Mesenchymal stem cell (in vitro differentiated cells and primary cell): ENCODE data around the gene CDC42SE2.
A peak's percentile ranks its signal among the peaks of the same experiment; 100 is the strongest.
"Not testable (repeated sequence)": the region's sequence is repeated elsewhere in the genome, so short reads cannot be mapped to it uniquely, and the experiment has no call there.

ENCODE experiments used
- DNase-seq: peaks from one replicate; pipeline ENCODE4 v3.0.0-alpha.2; 2013
- H2AFZ ChIP-seq: one replicate; pipeline ENCODE4 v1.6.1; 2013; ENCODE audit warnings: low read depth, mild to moderate bottlenecking, control low read depth, inconsistent platforms, low read length, moderate library complexity
- H2AK5ac ChIP-seq: 2 replicates; pipeline ENCODE4 v1.6.1; 2013; ENCODE audit warnings: low read length, moderate library complexity, mild to moderate bottlenecking, inconsistent platforms; ENCODE audit not compliant: severe bottlenecking
- H2BK120ac ChIP-seq: one replicate; pipeline ENCODE4 v1.6.1; 2013; ENCODE audit warnings: low read depth, mild to moderate bottlenecking, inconsistent platforms, low read length, moderate library complexity
- H2BK12ac ChIP-seq, 2 experiments: one replicate each; pipeline ENCODE4 v1.6.1; 2013; ENCODE audit warnings: inconsistent platforms in 2 of 2, low read length in 2 of 2, mild to moderate bottlenecking in 2 of 2, moderate library complexity in 2 of 2, control low read depth in 1 of 2
- H2BK15ac ChIP-seq: one replicate; pipeline ENCODE4 v1.6.1; 2013; ENCODE audit warnings: mild to moderate bottlenecking, low read depth, inconsistent platforms; ENCODE audit not compliant: poor library complexity, severe bottlenecking
- H2BK5ac ChIP-seq: 2 replicates; pipeline ENCODE4 v1.6.1; 2013; ENCODE audit warnings: low read depth, mild to moderate bottlenecking, low read length, control low read depth, inconsistent platforms; ENCODE audit not compliant: poor library complexity, severe bottlenecking
- H3K14ac ChIP-seq, 2 experiments: one replicate each; pipeline ENCODE4 v1.6.1; 2013; ENCODE audit warnings: inconsistent platforms in 2 of 2, low read length in 2 of 2, control low read depth in 1 of 2, mild to moderate bottlenecking in 1 of 2, moderate library complexity in 1 of 2
- H3K18ac ChIP-seq, 2 experiments: one replicate each; pipeline ENCODE4 v1.6.1; 2013; ENCODE audit warnings: inconsistent platforms in 2 of 2, low read length in 2 of 2, control low read depth in 1 of 2, low read depth in 1 of 2, mild to moderate bottlenecking in 1 of 2
- H3K23ac ChIP-seq, 2 experiments: one replicate each; pipeline ENCODE4 v1.6.1; 2013; ENCODE audit warnings: inconsistent platforms in 2 of 2, low read length in 2 of 2, mild to moderate bottlenecking in 2 of 2, moderate library complexity in 2 of 2, control low read depth in 1 of 2
- H3K27ac ChIP-seq: 2 replicates; pipeline ENCODE4 v1.5.1; 2013; ENCODE audit warnings: mild to moderate bottlenecking, moderate library complexity, low read length, control low read depth, inconsistent platforms; ENCODE audit not compliant: poor library complexity, severe bottlenecking
- H3K27me3 ChIP-seq, 2 experiments: 2 replicates each; pipeline versions ENCODE4 v1.6.1 to v1.7.0; 2013; ENCODE audit warnings: low read length in 2 of 2, mild to moderate bottlenecking in 2 of 2, moderate library complexity in 2 of 2, control low read depth in 1 of 2, inconsistent platforms in 1 of 2; ENCODE audit not compliant: control insufficient read depth in 1 of 2, insufficient read depth in 1 of 2
- H3K36me3 ChIP-seq, 2 experiments: 2 replicates each; pipeline versions ENCODE4 v1.6.1 to v1.7.0; 2013; ENCODE audit warnings: low read length in 2 of 2, control low read depth in 1 of 2, inconsistent platforms in 1 of 2, low read depth in 1 of 2, mild to moderate bottlenecking in 1 of 2; ENCODE audit not compliant: insufficient read depth in 2 of 2, control insufficient read depth in 1 of 2
- H3K4ac ChIP-seq, 2 experiments: one replicate each; pipeline ENCODE4 v1.6.1; 2013; ENCODE audit warnings: inconsistent platforms in 2 of 2, low read length in 2 of 2, mild to moderate bottlenecking in 2 of 2, moderate library complexity in 2 of 2, control low read depth in 1 of 2, low read depth in 1 of 2
- H3K4me1 ChIP-seq: 2 replicates; pipeline ENCODE4 v1.6.1; 2013; ENCODE audit warnings: low read depth, low read length, control low read depth; ENCODE audit not compliant: control insufficient read depth, insufficient read depth
- H3K4me2 ChIP-seq: 2 replicates; pipeline ENCODE4 v1.6.1; 2013; ENCODE audit warnings: low read length, mild to moderate bottlenecking, inconsistent platforms; ENCODE audit not compliant: poor library complexity, severe bottlenecking
- H3K4me3 ChIP-seq, 2 experiments: 2 replicates each; pipeline versions ENCODE4 v1.5.1 to v1.7.0; 2013; ENCODE audit warnings: low read length in 2 of 2, mild to moderate bottlenecking in 2 of 2, control low read depth in 1 of 2, low read depth in 1 of 2; ENCODE audit not compliant: insufficient read depth in 1 of 2
- H3K79me1 ChIP-seq: replicated peaks from 2 replicates; pipeline ENCODE4 v1.6.1; 2013; ENCODE audit warnings: mild to moderate bottlenecking, control low read depth, low read length, inconsistent platforms; ENCODE audit not compliant: poor library complexity, severe bottlenecking
- H3K9ac ChIP-seq: 2 replicates; pipeline ENCODE4 v1.7.0; 2013; ENCODE audit warnings: mild to moderate bottlenecking, low read length, moderate library complexity
- H3K9me3 ChIP-seq: 2 replicates; pipeline ENCODE4 v1.7.0; 2013; ENCODE audit warnings: mild to moderate bottlenecking, low read length; ENCODE audit not compliant: control insufficient read depth
- H4K8ac ChIP-seq: one replicate; pipeline ENCODE4 v1.6.1; 2013; ENCODE audit warnings: inconsistent platforms, mild to moderate bottlenecking, low read length, moderate library complexity
- H4K91ac ChIP-seq: one replicate; pipeline ENCODE4 v1.6.1; 2013; ENCODE audit warnings: mild to moderate bottlenecking, low read length, inconsistent platforms
- WGBS: methylation state at CpG from one replicate; pipeline ENCODE4 v1.1.7; 2013; ENCODE audit warnings: mixed read lengths; 5-methylcytosine and 5-hydroxymethylcytosine counted together

Gene CDC42SE2

GRCh38 chr5:131336801-131337200 is 72.9 kb downstream of the CDC42SE2 start:
- H3K18ac ChIP-seq = not testable (repeated sequence)

GRCh38 chr5:131337240-131338050 is 73.6 kb downstream of the CDC42SE2 start:
- H3K4ac ChIP-seq, H2BK120ac ChIP-seq, H3K9me3 ChIP-seq, H3K27ac ChIP-seq, H3K18ac ChIP-seq, H3K27me3 ChIP-seq, H2BK5ac ChIP-seq, H3K4me3 ChIP-seq, H2BK15ac ChIP-seq, H4K8ac ChIP-seq, H3K9ac ChIP-seq, H3K36me3 ChIP-seq, H3K14ac ChIP-seq, DNase-seq, H4K91ac ChIP-seq, H3K4me2 ChIP-seq, H3K23ac ChIP-seq, H2AFZ ChIP-seq, H2AK5ac ChIP-seq, H2BK12ac ChIP-seq, H3K4me1 ChIP-seq: not testable (repeated sequence)
- WGBS = 96% methylated on average over 23 of the region's 27 CpGs
- peaks cover 20% of the 10 kb centered on the region for H3K79me1 ChIP-seq

More at GRCh38 chr5:131336801-131337200, 72.9 kb downstream of the CDC42SE2 start:
- not testable (repeated sequence) for DNase-seq, H3K14ac ChIP-seq, H2BK15ac ChIP-seq, H2AK5ac ChIP-seq, H2BK12ac ChIP-seq, H3K27me3 ChIP-seq, H3K4me2 ChIP-seq, H3K36me3 ChIP-seq, H4K8ac ChIP-seq, H3K23ac ChIP-seq, H3K4ac ChIP-seq, H2AFZ ChIP-seq, H2BK120ac ChIP-seq, H2BK5ac ChIP-seq, H3K9ac ChIP-seq, H3K4me1 ChIP-seq, H3K9me3 ChIP-seq, H4K91ac ChIP-seq, H3K4me3 ChIP-seq, H3K27ac ChIP-seq
- WGBS = over 99% methylated on average over 10 of the region's 12 CpGs
- peaks cover 19% of the 10 kb centered on the region for H3K79me1 ChIP-seq

- H3K27ac ChIP-seq = no peak overlapping the region
- no peak overlapping the region for H3K14ac ChIP-seq
- H3K23ac ChIP-seq = no peak overlapping the region
- no peak for DNase-seq
- H2BK5ac ChIP-seq = no peak overlapping the region
- H3K4ac ChIP-seq = no peak overlapping the region
- H3K9me3 ChIP-seq = peaks cover 3% of the 10 kb centered on the region
- no peak overlapping the region for H2BK120ac ChIP-seq
- no peak overlapping the region for H3K4me3 ChIP-seq
- no peaks in the 10 kb centered on the region for H3K27me3 ChIP-seq
- no peak overlapping the region for H3K4me2 ChIP-seq
- no peak overlapping the region for H4K8ac ChIP-seq
- H3K18ac ChIP-seq = no peak overlapping the region
- H2BK12ac ChIP-seq = no peak overlapping the region
- H3K4me1 ChIP-seq = no peaks in the 10 kb centered on the region
- peaks cover 2 to 7% of the 10 kb centered on the region in 2 experiments for H3K36me3 ChIP-seq
- H3K79me1 ChIP-seq = peaks cover 22% of the 10 kb centered on the region
- H2AFZ ChIP-seq = no peak overlapping the region
- WGBS = 98% methylated on average over 4 of the region's 4 CpGs
- no peak overlapping the region for H2BK15ac ChIP-seq
- H3K9ac ChIP-seq = no peak overlapping the region
- H2AK5ac ChIP-seq = no peak overlapping the region
- H4K91ac ChIP-seq = no peak overlapping the region
Observed at GRCh38 chr5:131338051-131338453, 74.2 kb downstream of the CDC42SE2 start.

GRCh38 chr5:131344288-131344687 is 80.4 kb downstream of the CDC42SE2 start:
- peak overlapping the region in 1 of 2 experiments; percentile 80 for H3K23ac ChIP-seq
- not testable (repeated sequence) for H3K36me3 ChIP-seq, H3K4me3 ChIP-seq, H3K4me1 ChIP-seq, H3K4ac ChIP-seq, H3K27ac ChIP-seq, H3K4me2 ChIP-seq, H4K8ac ChIP-seq, H2AFZ ChIP-seq, H3K9ac ChIP-seq, H2BK120ac ChIP-seq, H2BK15ac ChIP-seq, H3K18ac ChIP-seq, H2BK12ac ChIP-seq, H3K14ac ChIP-seq, H2BK5ac ChIP-seq, H4K91ac ChIP-seq, H2AK5ac ChIP-seq, H3K9me3 ChIP-seq, H3K27me3 ChIP-seq, DNase-seq
- peaks cover 15% of the 10 kb centered on the region for H3K79me1 ChIP-seq
- 98% methylated on average over 9 of the region's 9 CpGs for WGBS
